ENCODE data around the gene NAP1L4.
"Not testable (repeated sequence)": the region's sequence is repeated elsewhere in the genome, so short reads cannot be mapped to it uniquely, and the experiment has no call there.

The NAP1L4 gene

DNA sequence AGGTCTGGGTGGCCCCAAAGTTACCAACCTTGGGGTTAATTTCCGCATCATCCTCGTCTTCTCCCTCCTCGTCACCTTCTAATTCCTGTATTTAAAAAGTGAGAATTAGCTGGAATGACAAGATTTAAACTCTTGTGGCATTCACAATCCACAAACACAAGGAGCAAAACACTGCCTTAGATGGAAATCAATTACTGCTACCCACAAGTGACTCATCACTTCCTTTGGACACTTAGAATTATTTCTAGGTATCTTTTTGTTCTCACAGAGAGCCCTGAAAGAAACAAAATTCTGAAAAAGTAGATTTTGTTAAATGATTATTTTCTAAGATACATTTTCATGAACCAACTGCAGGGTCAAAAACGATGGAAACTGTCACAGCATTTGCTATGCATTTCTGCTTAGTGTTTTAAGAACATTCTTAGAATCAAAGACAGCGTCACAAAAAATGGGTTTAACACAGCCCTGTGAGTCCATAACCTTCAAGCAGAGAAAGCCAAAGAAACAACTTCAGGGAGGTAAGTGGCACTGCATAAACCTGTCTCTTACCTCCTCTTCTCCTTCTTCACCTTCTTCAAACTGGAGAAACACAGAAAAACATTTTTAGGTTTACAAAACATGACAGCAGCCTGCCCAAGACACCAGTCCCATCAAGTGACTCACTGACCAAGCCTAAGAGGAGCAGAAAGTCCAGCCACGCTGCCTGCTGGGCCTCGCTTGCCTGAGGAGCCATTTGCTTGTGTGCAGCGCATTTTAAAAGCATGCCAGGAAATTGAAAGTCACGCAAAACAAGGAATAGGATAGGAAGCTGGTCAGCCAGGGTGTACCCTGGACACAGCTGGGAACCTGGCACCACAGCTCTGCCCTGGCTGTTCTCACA is 40.7 kb downstream of the NAP1L4 start:
- no peak for DNase-seq

DNA sequence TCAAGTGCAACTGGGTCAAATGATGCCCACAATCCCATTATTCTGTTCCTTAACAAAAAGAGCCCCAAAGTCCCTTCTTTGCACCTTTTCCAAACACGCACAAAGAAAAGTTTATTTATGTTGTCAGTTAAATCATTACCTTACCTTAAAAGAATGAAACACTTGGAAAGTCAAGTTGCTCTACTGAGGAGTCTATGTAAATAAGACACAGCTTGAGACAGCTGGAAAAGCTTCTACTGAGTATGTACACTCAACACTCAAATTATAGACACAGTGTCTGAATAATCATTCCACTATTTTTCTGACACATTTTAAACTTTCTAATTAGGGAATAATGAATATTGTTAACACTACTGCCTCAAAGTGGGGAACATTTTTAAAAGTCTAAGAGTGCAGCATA is 41.3 kb downstream of the NAP1L4 start:
- DNase-seq, result no peak

DNA sequence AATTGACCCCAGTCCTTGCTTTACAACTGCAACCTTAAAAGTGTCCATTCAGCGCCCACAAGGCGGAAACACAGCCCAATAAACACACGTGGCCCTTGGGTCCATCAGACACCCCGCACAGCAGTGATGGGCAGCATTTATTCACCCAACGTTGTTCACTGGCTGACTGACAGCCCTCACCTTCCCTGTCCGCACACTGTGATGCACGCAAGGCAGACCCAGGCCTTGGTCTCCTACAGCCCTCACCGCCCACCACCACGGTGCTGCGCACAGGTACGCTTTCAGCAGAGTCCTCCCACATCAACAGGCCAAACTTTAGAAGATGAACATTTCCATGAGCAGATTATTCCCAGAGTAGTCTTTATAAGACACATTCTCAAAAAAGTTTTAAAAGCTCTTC is 42.2 kb downstream of the NAP1L4 start:
- DNase-seq, result no peak

DNA sequence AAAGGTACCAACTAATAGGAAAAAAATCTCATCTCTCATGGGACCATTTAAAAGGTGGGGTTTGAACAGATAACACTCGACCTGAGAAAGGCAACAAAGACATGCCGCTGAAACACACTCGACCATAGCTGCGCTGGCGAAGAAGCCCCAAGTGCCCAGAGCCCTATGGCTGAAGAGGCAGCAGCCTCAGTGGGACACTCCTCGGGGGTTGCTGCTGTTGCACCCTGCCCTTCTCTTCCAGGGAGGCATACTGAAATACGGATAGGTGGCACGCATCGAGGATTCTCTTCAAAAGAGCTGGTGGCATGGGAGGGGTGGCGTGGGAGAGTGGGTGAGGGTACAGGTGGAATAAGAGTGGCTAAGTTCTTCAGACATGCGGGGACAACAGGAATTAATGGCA is 44.4 kb downstream of the NAP1L4 start:
- DNase-seq, result no peak

- DNase-seq, result no peak
Observed at GRCh38 chr11:2945757-2946287, 46.3 kb downstream of the NAP1L4 start.

DNA sequence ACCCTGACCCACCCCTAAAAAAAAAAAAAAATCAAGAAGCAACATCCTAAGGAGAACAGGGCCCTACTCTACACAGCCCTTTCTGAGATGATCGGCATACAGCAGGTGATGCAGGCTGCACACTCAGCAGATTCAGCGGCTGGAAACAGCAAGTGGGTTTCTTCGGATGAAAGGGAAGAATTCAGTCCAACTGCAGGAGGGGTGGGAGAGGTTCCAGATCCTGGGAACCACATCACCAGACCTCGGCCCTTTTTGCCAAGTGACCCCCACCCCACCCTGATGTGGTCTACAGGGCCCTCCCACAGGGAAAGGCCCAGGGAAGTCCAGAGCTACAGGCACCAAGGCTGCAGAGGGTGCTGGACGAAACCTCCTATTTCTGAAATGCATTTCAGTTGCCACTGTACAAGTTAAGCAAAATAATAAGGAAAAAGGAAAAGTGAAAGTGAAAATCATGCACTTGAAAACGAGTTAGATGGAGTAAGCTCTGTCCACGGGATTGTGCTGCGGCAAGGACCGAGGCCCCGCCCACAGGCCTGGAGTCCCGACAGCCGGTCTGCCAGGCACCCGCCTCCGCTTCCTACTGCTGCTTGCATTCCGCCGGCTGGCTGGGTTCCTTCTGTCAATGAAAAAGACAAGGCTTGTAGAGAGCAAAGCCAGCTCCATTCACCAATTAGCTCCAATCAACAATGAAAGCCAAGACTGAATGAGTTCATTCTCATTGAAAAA is 46.9 kb downstream of the NAP1L4 start:
- no peak for DNase-seq

GRCh38 chr11:2944530-2944929 is 47.6 kb downstream of the NAP1L4 start:
- no peak for DNase-seq

DNA sequence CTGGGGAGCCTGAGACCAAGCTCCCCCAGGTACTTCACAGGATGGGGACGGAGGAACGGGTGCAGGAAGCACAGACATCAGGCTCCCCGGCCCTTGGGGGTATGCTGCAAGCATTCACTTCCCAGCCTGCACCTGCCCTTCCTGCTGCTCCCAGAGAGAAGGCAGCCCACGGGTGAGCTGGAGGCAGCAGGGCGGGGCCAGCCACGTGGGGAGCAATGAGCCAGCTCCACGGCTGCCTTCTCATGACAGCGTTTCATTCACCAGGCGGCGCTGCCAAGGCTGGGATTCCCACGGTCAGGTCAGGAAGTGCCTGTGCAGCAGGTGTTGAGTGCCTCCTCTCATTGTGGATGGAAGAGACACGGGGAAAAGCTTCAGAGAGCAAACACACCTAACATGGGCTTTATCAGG is 48.4 kb downstream of the NAP1L4 start:
- DNase-seq, result no peak

DNA sequence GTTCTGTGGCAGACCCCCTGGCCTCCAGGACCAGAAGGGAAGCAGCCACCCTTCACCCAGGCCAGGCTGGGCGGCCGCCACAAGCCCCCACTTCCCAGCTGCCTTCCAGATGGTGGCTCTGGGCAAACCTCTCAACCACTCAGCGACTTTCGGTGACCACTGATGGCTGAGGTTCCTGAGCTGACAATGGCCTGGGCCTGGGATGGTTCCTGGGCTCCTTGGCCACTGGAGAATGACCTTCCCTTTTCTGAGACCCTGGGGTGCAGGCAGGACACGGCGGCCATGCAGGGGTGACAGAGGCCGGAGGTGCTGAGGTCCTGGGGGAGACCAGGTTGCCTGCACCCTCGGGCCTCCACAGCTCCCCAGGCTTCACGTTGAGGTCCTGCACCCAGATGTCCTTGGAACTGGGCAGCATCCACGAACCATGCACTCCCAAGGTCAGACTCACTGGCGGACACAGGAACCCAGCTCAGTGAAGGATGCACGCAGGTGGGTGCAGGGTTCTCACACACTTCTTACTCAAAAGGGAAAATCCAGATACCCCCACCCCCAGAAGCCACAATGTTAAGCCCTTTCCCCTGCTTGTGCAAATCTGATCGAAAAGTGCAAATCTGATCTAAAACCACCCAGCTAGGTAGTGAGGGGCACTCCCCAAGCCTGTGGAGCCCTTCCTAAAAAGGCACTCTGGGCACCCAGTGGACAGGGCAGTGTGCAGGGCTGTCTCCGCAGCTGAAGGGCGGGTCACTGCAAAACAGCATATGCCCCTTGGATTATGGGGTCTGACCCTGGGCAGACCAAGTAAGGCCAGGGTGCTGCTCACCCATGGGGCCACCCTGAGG is 49.0 kb downstream of the NAP1L4 start:
- no peak for DNase-seq

- no peak for DNase-seq
Observed at GRCh38 chr11:2942447-2942846, 49.7 kb downstream of the NAP1L4 start.

DNA sequence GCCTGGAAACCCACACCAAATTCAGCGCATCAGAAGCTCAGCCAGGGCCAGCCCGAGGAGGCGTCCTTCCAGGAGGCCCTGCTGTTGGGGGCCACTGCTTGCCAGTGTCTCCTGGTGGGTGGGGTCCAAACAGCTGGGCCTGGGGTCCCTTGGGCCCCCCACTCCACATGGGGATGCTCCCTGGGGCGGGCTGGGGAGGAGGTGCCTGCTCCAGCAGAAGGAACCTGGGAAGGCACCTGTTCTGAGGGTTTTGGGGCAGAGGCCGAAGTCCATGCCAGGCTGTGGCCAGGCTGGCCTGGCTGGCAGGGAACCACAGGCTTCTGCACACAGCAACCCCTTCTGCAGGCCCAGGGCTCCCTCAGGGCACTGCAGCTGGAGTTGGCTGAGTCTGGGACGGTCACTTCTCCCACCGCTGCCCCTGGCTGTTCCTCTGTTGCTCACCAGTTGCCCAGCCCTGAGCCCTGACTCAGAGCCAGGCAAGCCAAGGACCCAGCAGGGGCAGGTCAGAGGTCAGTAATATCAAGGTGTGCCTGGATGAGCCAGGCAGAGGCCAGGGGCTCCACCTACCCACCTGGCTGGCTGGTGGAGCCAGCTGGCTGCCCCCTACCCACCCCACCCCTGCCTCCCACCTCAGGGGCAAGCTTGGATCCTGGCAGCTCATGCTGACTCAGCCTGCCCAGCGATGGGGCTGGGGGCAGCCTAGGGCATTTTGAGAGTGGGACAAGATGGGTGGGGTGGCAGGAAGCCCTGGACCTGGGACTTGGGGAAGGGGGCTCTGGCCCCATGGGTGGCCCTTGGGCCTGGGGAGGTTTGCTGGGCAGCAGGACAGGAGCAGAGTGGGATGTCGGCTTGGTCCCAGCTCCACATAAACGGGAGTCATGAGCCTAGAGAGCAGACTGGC is 51.0 kb downstream of the NAP1L4 start:
- DNase-seq, result no peak

DNA sequence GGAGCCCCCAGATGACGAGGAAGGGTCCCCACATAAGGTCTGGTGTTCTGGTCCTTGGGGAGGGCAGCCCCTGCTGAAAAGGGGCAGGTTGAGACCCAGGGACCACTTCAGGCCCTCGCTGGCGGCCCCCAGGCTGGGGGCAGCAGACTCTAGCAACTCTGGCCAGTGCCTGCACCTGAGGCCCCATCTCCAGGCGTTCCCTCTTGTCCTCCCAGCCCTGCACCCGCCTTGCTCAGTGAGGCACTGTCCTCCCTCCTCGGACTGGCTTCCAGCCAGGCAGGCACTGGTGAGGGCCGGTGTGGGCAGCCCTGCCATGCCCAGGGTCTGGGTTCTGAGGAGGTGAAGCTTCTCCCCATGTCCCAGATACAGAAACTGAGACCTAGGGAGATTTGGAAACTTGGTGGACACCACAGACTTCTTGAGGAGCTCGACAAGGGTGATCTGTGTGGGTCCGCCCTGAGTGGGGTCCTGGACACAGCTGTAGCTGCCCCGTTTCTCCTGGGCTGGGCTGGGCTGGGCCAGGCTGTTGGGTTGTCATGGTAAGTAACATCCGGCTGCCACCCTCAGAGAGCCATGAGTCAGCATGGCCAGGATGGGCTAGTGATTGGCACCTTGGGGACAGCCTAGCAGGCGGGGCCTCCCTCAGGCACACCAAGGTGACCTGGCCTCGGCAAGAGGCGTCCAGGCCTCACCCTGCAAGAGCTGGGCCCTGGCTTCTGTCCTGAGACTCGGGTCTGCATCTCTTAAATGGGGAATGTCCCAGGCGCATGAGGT is 51.8 kb downstream of the NAP1L4 start:
- DNase-seq, result no peak

DNA sequence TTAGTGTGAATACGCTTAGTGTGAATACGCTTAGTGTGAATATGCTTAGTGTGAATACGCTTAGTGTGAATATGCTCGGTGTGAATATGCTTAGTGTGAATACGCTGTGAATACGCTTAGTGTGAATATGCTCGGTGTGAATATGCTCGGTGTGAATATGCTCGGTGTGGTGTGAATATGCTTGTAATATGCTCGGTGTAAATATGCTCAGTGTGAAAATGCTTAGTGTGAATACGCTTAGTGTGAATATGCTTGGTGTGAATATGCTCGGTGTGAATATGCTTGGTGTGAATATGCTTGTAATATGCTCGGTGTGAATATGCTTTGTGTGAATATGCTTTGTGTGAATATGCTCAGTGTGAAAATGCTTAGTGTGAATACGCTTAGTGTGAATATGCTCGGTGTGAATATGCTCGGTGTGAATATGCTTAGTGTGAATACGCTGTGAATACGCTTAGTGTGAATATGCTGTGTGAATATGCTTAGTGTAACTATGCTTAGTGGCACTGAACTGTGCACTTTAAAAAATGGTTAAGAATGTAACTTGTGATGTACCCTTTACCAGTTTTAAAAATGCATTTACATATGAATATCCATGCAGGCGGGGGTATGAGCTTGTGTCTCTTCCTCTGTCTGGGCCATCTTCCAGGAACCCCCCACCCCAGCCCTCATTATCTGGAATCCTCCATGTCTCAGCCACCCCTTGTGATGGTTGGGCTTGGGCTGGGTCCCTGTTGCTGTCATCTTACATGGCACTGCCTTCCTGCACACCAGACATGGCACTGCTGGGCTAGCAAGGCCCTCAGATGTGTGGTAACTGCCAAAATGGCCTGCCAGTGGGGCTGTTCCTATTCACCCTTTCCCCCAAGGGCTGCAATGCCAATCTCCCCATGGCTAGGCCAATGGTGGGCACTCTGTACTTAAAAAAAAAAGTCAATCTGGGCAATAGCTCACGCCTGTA is 53.4 kb downstream of the NAP1L4 start:
- DNase-seq, result not testable (repeated sequence)

- DNase-seq, result not testable (repeated sequence)
Observed at GRCh38 chr11:2937641-2938457, 54.3 kb downstream of the NAP1L4 start.

- no peak for DNase-seq
Observed at GRCh38 chr11:2934611-2935239, 57.4 kb downstream of the NAP1L4 start.

GRCh38 chr11:2934021-2934550 is 58.0 kb downstream of the NAP1L4 start:
- no peak for DNase-seq

DNA sequence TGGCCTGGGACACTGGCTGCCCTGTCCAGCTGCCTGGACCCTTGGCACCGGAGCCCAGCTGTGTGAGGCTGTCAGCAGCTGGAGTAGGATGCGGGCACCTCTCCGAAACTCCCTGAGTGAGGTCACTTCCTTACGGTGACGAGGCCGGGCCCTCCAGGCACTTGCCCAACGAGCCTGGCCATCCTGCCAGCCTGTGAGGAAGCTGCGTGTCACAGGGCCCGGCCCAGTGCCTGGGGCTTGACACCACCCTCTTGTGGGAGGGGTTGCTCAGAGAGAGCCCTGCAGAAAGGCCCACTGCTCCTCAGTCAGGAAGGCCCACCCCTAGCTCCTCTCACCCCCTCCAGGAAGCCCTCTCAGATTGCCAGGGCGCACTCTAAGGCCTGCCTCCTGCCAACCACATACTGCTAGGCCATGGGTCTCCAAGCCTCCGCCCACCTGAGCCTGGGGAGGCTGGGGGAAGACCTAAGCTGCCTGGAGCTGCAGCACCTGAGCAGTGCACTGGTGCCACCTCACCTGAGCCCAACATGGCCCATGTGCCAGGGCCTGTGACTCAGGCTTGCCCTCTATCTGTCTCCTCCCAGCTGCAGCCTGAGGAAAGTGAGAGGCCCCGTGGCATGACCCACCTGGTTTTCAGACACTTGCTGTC is 58.6 kb downstream of the NAP1L4 start:
- DNase-seq, result no peak

DNA sequence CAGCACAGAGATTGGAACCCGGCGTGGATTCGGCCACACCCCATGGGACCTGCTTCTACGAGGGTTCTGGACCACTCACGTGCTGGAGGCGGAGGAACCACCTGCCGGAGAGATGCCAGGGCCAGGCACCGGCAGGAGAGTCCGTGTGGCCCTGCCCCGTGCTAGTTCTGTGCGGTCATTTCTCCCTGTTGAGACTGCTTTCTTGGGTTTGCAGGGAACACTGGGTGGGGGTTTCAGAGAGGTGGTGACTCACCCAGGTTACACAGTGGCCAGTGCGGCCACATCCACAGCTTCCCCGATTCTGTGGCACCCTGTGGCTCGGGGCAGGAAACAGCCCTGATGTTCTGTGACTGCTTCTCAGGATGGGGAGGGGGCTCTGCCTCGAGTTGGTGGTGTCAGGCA is 59.3 kb downstream of the NAP1L4 start:
- no peak for DNase-seq
